Amygdala (tissue), 56 donors: ENCODE measurements around the gene N4BP2L1.
"Not testable (repeated sequence)": the region's sequence is repeated elsewhere in the genome, so short reads cannot be mapped to it uniquely, and the experiment has no call there.

Experiments used
- DNase-seq, 56 donors: peaks; one replicate each; lab custom pipeline; 2025; lab: John Stamatoyannopoulos, UW

The N4BP2L1 gene

GRCh38 chr13:32403108-32403507 lies 24.8 kb downstream of the N4BP2L1 start:
- DNase-seq: no peak

GRCh38 chr13:32391101-32391619 lies 36.8 kb downstream of the N4BP2L1 start:
- DNase-seq: no peak

- no peak for DNase-seq
Measured at GRCh38 chr13:32390484-32390883, 37.4 kb downstream of the N4BP2L1 start.

- DNase-seq: no peak
Measured at GRCh38 chr13:32390048-32390447, 37.9 kb downstream of the N4BP2L1 start.

- DNase-seq: no peak
Measured at GRCh38 chr13:32385410-32385809, 42.5 kb downstream of the N4BP2L1 start.

GRCh38 chr13:32384702-32385101 lies 43.2 kb downstream of the N4BP2L1 start:
- no peak for DNase-seq

- DNase-seq: no peak
Measured at GRCh38 chr13:32383836-32384618, 43.9 kb downstream of the N4BP2L1 start.

DNA sequence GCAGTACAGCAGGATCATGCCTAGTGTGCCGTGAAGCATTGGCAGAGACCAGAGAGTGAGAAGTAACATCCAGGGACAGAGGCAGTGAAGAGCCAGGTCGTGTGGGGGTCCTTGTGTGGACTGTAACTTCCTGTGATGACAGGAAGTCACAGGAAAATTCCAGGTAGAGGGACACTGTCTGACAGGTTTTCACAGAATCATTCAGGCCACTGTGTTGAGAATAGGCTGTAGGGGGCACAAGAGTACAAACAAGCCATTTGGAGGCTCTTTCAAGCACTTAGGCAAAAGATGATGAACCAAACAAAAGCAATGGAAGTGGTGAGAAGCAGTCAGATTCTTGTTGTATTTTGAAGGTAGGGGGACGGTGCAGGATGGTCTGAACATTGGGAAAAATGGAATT lies 46.4 kb downstream of the N4BP2L1 start:
- DNase-seq: peak in 11 of 56 donors; percentile 0 to 59 (median 11)

DNA sequence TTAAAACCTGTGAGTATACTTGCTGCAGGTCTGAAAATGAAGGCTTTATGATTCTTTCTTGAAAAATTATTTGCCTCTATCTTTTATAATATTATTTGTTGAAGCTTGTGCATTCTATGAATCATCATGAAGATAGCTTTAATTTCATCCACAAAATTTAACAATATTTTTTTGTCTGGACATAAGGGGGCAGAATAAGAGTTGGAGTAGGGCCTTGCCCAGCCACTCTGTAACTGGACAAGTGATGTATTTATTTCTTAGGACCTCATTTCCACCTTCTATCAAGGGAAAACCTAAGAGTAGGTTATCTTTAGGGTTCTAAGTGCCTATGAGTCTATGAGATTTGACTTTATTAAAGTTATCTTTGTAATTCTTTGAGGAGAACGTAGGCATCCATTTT lies 49.9 kb downstream of the N4BP2L1 start:
- DNase-seq: no peak

- DNase-seq: no peak
Measured at GRCh38 chr13:32376642-32377415, 51.1 kb downstream of the N4BP2L1 start.

GRCh38 chr13:32370805-32371204 lies 57.1 kb downstream of the N4BP2L1 start:
- DNase-seq: no peak

DNA sequence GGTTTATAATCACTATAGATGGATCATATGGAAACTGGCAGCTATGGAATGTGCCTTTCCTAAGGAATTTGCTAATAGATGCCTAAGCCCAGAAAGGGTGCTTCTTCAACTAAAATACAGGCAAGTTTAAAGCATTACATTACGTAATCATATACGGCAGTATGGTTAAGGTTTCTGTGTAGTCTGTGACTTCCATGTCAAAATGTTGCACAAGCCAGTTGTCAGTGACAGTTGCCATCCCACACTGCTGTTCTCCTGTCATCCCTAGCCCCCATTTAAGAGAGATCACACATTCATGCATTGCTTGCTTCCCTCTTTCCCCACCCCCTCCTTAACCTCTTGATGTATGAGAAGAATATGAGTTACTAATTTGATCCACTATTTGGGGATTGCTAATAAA lies 65.4 kb downstream of the N4BP2L1 start:
- DNase-seq: no peak

DNA sequence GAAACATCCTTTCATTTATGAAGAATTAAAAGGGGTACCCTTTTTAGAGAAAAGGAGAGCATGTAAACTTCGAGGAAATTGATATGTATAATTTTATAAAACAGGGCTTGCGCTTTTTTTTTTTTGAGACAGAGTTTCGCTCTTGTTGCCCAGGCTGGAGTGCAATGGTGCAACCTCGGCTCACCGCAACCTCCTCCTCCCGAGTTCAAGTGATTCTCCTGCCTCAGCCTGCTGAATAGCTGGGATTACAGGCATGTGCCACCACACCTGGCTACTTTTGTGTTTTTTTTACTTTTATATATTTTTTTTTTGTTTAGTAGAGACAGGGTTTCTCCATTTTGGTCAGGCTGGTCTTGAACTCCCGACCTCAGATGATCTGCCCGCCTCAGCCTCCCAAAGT lies 72.0 kb downstream of the N4BP2L1 start:
- not testable (repeated sequence) for DNase-seq

GRCh38 chr13:32354040-32354439 lies 73.9 kb downstream of the N4BP2L1 start:
- DNase-seq: no peak

- DNase-seq: not testable (repeated sequence)
Measured at GRCh38 chr13:32350839-32351441, 77.0 kb downstream of the N4BP2L1 start.
